ENCODE data around the gene ADPRH. TPM values are rescaled to one million over a fixed set of nuclear protein-coding genes. Genes with fewer than 3 reads are reported as not detected.

ADPRH gene
- total and polyA plus RNA-seq, 10 of the 15 experiments (the other 5 are each of a cell fraction or from before 2014, with no cell fraction given) = 2.3 to 32.6 (median 19.0) TPM

DNA sequence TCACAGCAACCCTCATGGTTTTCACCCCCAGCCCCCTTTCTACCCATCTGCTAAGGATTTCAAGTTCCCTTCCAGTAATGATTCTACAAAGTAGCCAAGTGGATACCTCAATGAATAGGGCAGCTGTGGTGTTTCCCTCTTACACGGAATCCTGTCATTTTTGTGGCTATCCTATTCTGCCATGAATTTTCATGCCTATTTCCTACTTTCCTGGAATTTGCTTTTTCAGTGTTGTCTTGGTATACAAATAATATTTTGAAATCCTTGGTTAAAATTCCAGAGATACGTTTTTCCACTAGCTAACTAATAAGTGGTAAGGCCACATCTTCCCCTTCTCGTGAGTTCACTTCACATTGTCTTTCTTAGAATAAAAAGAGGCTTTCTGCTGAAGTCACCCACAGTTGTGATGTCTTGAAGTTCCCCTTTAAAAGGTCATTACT lies 7.5 kb downstream of the ADPRH start:
- Histone ChIP-seq H3K9ac (ENCODE audit: control insufficient read depth, insufficient read depth, low read length) (no peak overlapping the region), H3K9me3 (replicated peaks; ENCODE audit: control insufficient read depth, insufficient read depth, low read length) (peaks cover 16% of the 10 kb centered on the region), H3K4me2 (ENCODE audit: control insufficient read depth, insufficient read depth) (no peak overlapping the region), H3K36me3 (ENCODE audit: control insufficient read depth in 2 of 2, insufficient read depth in 2 of 2, low read length in 1 of 2) (peaks cover 0 to 8% of the 10 kb centered on the region in 2 experiments), H3K4me3 (no peak overlapping the region), H4K20me1 (ENCODE audit: control insufficient read depth, insufficient read depth) (no peaks in the 10 kb centered on the region), H3K4me1 (ENCODE audit: control insufficient read depth, insufficient read depth, low read length) (peaks cover 31% of the 10 kb centered on the region), H3K27ac (ENCODE audit: control insufficient read depth, insufficient read depth) (no peak overlapping the region), H2AFZ (ENCODE audit: control insufficient read depth, low read depth, low read length) (no peak overlapping the region), H3K27me3 (replicated peaks in 1 of 2; ENCODE audit: control insufficient read depth in 2 of 2, insufficient read depth in 2 of 2, low read length in 1 of 2) (no peaks in the 10 kb centered on the region), H3K79me2 (ENCODE audit: control insufficient read depth, insufficient read depth, low read length) (peaks cover 12% of the 10 kb centered on the region)
- BruUV-seq (replicated peaks) = no TSS peak
- ATAC-seq = no peak
- ChIA-PET SMC1A (ENCODE audit: uncharacterized antibody, unreplicated experiment) (interaction anchor here (2.5 to 2.7 kb wide), 2 partner anchors 9 to 27 kb away, joined by 15 to 18 read pairs; partner anchors contain the start of gene CD80), CTCF (interaction anchor here (2.3 to 3.1 kb wide), 4 partner anchors 9 to 94 kb away, joined by 6 to 17 read pairs (median 8); partner anchors contain the start of gene CD80), POLR2A (interaction anchor here (0.6 to 6.5 kb wide), 6 partner anchors 7 to 30 kb away, joined by 6 to 57 read pairs (median 12); partner anchors contain the start of genes ADPRH, CD80 and PLA1A), RAD21 (ENCODE audit: unreplicated experiment) (interaction anchor here (1.3 to 6.5 kb wide), 4 partner anchors 9 to 94 kb away, joined by 3 to 39 read pairs (median 9); no protein-coding TSS in a partner anchor)
- DNase-seq (ENCODE audit: low read depth, low spot score) = no peak
- no peak for FAIRE-seq
- intact Hi-C loops (cut with micrococcal nuclease; ENCODE audit: unreplicated experiment) = no loop called here
- 36% methylated on average over 3 of the region's 3 CpGs for WGBS (ENCODE audit: insufficient coverage, insufficient replicate concordance, low lambda C conversion rate, missing lambda C conversion rate)
- in situ Hi-C loops (cut with MboI) = no loop called here
- TF ChIP-seq ATF7 (IDR thresholded peaks at IDR 0.05; ENCODE audit: low read depth) (no peak), KAT2A (conservative IDR thresholded peaks at IDR 0.05; ENCODE audit: control insufficient read depth, low read depth, low read length) (no peak), RELA (IDR thresholded peaks at IDR 0.05; ENCODE audit: borderline replicate concordance, partially characterized antibody) (no peak), TBL1XR1 (IDR thresholded peaks at IDR 0.05; ENCODE audit: low read depth, low read length) (no peak), MYB (IDR thresholded peaks at IDR 0.05; ENCODE audit: borderline replicate concordance, low read depth, low read length) (no peak), ELK1 (IDR thresholded peaks at IDR 0.05; ENCODE audit: low read depth, low read length) (no peak), KLF5 (IDR thresholded peaks at IDR 0.05; ENCODE audit: partially characterized antibody) (no peak), ZZZ3 (IDR thresholded peaks at IDR 0.05; ENCODE audit: control insufficient read depth, insufficient read length, low read depth) (no peak), SP1 (IDR thresholded peaks at IDR 0.05; ENCODE audit: low read depth, low read length) (no peak)
- TF ChIP-seq, protein P1, sequence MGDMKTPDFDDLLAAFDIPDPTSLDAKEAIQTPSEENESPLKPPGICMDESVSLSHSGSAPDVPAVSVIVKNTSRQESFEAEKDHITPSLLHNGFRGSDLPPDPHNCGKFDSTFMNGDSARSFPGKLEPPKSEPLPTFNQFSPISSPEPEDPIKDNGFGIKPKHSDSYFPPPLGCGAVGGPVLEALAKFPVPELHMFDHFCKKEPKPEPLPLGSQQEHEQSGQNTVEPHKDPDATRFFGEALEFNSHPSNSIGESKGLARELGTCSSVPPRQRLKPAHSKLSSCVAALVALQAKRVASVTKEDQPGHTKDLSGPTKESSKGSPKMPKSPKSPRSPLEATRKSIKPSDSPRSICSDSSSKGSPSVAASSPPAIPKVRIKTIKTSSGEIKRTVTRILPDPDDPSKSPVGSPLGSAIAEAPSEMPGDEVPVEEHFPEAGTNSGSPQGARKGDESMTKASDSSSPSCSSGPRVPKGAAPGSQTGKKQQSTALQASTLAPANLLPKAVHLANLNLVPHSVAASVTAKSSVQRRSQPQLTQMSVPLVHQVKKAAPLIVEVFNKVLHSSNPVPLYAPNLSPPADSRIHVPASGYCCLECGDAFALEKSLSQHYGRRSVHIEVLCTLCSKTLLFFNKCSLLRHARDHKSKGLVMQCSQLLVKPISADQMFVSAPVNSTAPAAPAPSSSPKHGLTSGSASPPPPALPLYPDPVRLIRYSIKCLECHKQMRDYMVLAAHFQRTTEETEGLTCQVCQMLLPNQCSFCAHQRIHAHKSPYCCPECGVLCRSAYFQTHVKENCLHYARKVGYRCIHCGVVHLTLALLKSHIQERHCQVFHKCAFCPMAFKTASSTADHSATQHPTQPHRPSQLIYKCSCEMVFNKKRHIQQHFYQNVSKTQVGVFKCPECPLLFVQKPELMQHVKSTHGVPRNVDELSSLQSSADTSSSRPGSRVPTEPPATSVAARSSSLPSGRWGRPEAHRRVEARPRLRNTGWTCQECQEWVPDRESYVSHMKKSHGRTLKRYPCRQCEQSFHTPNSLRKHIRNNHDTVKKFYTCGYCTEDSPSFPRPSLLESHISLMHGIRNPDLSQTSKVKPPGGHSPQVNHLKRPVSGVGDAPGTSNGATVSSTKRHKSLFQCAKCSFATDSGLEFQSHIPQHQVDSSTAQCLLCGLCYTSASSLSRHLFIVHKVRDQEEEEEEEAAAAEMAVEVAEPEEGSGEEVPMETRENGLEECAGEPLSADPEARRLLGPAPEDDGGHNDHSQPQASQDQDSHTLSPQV (IDR thresholded peaks at IDR 0.05) = no peak
- TF ChIP-seq, protein P2, sequence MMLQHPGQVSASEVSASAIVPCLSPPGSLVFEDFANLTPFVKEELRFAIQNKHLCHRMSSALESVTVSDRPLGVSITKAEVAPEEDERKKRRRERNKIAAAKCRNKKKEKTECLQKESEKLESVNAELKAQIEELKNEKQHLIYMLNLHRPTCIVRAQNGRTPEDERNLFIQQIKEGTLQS (IDR thresholded peaks at IDR 0.05; ENCODE audit: borderline replicate concordance, extremely low read depth, low read depth, low read length) = no peak
